ENCODE measurements around the gene CYSTM1.

The CYSTM1 gene

GRCh38 chr5:140235791-140236551 is 61.0 kb downstream of the CYSTM1 start:
- DNase-seq (ENCODE audit: low read depth, low spot score) = no peak

DNA sequence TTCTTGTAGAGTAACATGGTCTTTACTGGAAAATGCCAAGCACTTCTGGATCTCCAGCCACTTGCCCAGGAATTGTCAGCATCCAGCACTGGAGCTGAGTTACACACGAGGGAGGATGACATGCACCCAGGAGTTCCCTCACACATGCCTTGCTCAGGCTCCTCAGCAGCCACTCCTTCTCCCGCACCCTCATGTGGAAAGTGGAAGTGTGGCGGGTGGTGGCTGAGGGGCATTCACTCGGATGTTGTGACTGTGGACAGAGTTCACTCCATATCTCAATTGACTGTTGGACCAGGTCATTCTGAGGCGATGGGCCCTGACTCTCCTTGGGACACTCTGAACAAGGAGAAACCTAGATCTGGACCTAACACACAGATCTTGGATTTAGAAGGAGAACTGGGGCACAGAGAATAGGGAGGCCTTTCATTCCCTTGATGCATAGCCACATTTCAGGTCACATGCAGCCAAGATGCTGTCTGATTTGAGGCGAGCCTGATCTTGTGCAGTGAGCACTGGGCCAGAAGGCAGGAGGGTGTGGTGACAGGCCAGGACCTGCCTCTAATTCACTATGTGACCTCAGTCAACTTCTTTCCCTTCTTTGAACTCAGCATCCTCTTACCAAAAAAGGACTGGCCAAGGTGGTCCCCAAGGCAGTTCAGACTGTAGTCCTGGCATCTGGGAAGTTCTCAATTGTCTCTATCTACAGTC is 62.1 kb downstream of the CYSTM1 start:
- no peak for DNase-seq (ENCODE audit: low read depth, low spot score)

DNA sequence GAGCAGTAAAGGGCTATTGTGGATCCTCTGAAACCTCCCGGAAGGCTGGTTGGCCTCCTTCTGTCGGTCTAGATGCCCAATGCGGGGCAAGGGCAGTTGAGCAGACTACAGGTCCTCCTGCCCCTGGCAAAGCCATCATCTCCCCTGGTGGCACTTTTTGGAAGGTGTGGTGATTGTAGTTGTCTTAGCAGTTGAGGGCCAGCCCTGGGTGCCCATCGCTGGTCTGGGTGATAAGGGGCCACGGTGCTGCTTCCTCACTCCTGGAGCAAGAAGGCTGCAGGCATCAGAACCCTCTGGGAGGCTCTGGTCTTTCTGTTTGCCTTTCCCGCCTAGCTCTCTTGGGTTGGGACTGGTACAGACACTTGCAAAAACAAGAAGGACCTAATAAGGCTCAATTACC is 63.8 kb downstream of the CYSTM1 start:
- DNase-seq (ENCODE audit: low read depth, low spot score) = no peak

DNA sequence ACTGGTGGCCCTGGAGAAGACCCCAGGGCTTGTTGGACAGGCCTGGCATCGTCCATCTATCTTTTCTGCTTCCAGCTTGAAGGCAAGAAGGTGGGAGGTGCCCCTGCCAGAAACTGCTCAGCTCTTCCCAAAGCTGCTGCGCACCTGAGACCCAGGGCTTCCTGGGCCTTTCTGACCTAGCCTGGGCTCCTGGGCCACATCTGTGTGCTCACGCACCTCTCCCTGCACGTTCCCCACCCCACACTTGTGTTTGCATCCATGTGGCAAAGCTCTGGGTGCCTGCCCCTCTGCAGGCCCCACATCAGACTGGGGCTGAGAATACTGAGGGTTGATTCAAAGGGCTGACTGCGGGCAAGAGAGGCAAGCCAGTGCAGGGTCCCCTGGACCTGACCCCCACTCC is 64.5 kb downstream of the CYSTM1 start:
- DNase-seq (ENCODE audit: low read depth, low spot score) = no peak

DNA sequence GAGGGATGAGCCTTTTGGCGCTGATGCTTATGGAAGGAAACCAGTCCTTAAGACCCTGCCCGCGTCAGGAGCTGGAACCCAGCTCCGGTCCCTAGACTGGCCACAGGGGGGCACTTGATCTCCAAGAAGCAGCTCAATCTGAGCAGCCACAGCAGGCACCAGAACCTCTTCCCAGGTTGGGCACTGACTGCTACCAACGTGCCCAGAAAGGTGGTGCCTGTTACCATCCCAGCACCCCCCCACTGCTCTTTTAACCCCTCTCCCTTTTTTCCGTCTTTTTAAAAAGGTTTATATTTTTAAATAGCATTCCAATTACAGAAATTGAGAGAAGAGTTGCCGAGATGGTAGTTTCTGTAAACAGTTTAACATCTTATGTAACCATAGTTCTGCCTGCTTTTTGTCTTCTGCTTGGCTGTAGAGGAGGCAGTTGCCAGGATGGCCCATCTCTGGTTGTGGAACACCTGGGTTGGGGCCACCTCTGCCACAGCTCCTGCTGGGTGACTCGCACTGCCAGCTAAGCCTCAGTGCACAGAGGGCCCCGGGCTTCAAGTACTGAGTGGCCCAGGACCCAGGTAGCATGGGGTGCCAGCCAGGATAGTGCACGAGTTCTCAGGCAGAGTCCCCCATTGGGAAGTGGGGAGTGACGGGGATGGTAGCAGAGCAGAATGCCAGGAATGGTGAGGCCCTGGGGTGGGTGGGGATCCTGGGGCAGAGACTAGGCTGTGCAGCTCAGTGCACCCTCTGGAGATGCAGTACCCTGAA is 65.1 kb downstream of the CYSTM1 start:
- DNase-seq (ENCODE audit: low read depth, low spot score) = peak; percentile 83

DNA sequence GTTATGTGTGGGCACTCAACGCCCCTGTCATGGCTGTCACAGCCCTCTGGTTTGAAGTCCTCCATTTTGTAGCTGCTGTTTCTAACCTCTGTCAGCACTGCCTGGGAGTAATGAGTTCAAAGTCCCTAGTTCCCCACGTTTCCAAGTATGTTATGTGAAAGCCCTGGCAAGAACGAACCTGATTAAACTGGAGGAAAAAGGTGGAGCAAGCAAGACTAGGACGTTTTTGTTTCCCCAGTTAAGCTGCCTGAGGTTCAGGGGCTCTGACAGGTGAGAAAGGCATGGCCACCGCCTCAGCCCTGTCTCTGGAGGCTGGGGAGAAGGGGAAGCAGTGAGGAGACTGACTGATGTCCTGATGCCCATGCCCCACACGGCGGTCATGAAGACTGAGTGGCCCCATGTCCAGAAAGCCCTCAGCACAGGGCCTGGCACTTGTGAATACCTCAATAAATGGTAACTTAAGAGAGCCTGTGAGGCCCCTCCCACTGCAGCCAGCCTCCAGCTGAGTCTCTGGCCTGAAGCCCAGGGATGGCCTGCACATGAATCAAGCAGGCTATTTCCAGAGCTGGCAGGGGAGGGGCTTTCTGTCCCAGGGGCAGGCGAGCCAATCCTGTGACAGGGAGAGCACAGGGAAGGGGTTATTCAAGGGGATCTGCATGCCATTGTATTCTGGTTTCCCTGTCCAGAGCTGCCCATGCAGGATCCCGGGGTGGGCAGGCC is 66.2 kb downstream of the CYSTM1 start:
- peak; percentile 96 for DNase-seq (ENCODE audit: low read depth, low spot score)

DNA sequence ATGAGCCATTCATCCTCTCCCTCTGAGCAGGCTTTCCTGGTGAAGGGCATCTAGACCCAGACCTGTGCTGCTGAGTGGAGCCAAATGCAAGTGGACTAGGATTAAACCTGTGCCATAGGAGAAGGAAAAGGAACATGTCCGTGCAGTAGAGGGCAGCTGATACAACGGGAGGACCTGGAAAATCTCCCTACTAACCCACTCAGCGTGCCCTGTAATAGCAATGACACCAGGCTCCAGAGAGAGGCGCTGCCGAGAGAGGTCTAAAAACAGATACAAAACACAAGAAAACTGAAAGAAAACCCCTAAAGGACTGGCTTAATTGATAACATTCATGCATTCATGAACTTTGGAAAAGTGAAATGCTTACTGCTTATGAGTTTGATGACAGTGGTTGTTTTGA is 67.1 kb downstream of the CYSTM1 start:
- DNase-seq (ENCODE audit: low read depth, low spot score) = peak; percentile 34

DNA sequence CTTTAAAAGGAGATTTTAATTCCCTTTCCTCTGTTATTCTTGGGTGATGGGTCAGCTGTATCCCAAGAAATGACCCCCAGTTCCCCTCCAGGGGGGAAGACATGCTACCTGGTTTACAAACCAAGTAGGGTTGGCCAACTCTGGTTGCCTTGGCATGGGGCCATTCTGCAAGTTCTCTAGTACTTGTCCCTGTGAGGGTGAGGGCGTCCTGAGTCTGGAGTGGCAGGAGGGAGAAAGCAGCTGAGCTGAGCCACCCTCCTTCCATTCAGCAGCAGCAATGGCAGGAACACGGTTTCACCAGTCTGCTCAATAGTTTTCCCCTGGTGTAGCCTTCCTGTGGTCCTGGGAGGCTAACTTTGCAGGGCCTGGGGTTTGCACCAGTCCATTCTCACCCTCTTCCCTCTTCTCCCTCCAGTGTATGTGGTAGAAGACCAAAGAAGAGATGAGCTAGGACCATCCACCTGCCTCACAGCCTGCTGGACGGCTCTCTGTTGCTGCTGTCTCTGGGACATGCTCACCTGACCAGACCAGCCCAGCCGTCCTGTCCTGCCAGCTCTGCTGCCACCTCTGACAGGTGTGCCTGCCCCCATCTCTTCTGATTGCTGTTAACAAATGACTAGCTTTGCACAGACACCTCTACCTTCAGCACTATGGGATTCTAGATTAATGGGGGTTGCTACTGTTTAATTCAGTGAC is 68.0 kb downstream of the CYSTM1 start:
- DNase-seq (ENCODE audit: low read depth, low spot score) = no peak

DNA sequence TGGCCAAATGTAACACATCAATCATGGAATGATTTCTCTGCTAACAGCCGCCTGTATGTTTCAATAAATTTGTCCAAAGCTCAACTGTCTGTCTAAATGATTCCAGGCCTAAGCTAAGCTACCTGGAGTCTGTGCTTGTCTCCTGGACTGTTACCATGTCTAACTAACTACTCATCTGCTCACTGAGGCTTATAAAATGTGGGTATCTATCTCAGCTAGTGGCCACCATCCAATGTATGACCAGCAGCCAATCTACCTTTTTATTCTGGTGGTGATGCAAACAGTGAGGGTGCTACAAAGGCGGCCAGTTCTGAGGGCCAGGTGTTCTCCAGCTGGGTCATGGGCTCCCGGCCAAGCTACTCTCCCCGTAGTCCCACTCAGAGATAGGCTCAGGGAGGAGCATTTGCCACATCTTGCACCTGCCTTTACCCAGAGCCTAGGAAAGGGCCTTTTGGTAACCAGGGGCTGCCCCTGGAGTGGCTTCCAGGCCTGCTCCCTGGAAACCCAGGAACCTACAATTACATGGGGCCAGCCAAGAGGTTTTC is 68.8 kb downstream of the CYSTM1 start:
- DNase-seq (ENCODE audit: low read depth, low spot score) = no peak

- peak; percentile 94 for DNase-seq (ENCODE audit: low read depth, low spot score)
Measured at GRCh38 chr5:140244525-140245025, 69.6 kb downstream of the CYSTM1 start.

DNA sequence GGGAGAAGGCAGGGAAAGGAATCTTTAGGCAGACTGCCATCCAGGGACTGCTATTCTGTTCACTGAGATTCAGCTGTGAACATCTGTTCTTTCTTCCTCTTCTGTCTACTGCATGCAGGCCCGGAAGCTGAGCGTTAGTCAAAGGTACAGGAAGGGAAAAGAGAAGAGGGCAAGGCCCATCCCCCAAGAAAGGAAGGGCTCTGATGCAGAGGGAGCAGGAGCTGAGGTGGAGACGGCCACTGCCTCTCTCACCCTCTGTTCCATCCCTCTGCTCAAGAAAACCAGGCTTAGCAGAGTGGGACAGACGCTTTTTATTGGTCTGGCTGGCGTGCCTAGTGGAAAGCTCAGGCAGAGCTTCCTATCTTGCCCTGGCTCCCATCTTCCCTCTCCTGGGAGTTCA is 70.4 kb downstream of the CYSTM1 start:
- no peak for DNase-seq (ENCODE audit: low read depth, low spot score)

GRCh38 chr5:140245926-140246325 is 70.9 kb downstream of the CYSTM1 start:
- DNase-seq (ENCODE audit: low read depth, low spot score) = no peak

- DNase-seq (ENCODE audit: low read depth, low spot score) = peak; percentile 76
Measured at GRCh38 chr5:140246378-140247122, 71.6 kb downstream of the CYSTM1 start.

GRCh38 chr5:140248414-140248813 is 73.4 kb downstream of the CYSTM1 start:
- DNase-seq (ENCODE audit: low read depth, low spot score) = no peak

GRCh38 chr5:140249536-140249935 is 74.5 kb downstream of the CYSTM1 start:
- no peak for DNase-seq (ENCODE audit: low read depth, low spot score)

DNA sequence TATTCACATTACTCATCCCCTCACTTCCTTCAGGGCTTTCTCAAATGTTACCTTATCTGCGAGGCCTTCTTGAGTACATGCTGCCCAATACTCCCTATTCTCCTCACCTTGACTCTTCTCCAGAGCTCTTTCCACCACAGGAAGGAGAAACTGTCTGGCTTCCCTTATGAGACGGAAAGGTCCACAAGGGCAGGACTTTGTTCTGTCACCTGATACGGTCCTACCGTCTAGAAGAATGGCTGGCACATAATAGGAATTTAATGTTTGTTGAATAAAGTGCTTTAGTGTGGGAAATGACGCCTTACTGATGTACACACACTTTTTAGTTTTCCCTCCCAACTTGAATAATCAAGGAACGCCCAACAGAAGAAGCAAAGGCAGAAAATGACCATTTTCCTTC is 75.4 kb downstream of the CYSTM1 start:
- DNase-seq (ENCODE audit: low read depth, low spot score) = no peak

DNA sequence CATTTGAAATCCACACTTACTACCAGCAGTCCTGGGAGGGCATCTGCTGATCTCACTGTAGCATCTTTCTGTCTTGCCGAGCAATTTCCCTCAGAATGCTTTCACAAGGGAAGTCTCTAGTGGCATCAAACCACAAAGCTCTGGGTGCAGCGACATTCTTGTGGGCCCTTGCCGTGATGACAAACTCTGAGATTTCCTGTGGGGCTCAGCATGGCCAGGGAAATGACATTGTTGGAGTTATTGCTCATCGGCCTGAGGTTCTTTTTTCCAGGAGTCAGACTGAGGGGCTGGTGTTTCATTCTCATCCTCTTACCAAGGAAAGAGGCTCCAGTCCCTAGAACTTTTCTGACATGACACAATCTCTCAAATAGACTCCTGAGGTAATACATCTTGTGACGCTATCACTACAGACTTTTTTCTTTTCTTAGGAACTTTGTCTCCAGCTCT is 76.6 kb downstream of the CYSTM1 start:
- DNase-seq (ENCODE audit: low read depth, low spot score) = no peak

GRCh38 chr5:140252470-140253126 is 77.6 kb downstream of the CYSTM1 start:
- DNase-seq (ENCODE audit: low read depth, low spot score) = no peak

DNA sequence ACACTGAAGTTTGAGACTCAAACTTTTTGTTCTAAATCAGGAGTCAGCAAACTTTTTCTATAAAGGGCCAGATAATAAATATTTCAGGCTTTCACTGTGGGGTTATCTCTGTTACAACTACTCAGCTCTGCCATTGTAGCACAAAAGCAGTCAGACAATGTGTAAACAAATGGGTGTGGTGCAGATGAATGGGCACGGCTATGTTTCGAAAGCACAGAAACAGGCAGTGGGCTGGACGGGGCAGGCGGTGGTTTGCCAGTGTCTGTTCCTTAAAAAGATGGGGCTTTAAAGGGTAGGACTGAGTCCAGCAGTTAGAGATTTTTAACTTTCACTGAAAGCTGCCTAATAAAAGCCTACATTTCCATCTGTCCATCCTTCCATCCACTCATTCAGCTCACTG is 79.0 kb downstream of the CYSTM1 start:
- DNase-seq (ENCODE audit: low read depth, low spot score) = no peak
